K562 (cell line): Measurements from ENCODE around the gene CCNQ. TPM values are rescaled to one million over a fixed set of nuclear protein-coding genes. Genes with fewer than 3 reads are reported as not detected.

Experiments
- ATAC-seq: fragments of 200-7000 bp; cut with Tn5 transposase; 3 replicates; pipeline ENCODE4 v1.9.1; 2020; ENCODE audit warnings: moderate library complexity
- BruUV-seq: library from RNA; stranded (reverse); fragments of 400-500 nt; replicated peaks from 2 replicates; lab custom pipeline; 2021; lab: Mats Ljungman, UMichigan
- CTCF ChIA-PET: fragments of 300-600 bp; formaldehyde crosslinking; extraction: SDS; loops from one replicate; lab custom pipeline; 2021; ENCODE audit warnings: low intra/inter-chr PET ratio; lab: Yijun Ruan, JAX
- POLR2A ChIA-PET: fragments of 300-600, 350-650 bp; sonication (Branson Sonifier 250); formaldehyde crosslinking; extraction: SDS; loops from one replicate; lab custom pipeline; 2021; ENCODE audit warnings: antibody characterized with exemption, inconsistent platforms; lab: Yijun Ruan, JAX
- DNase-seq, 4 experiments: peaks; one replicate each; pipeline versions ENCODE4 v3.0.0 to v3.0.0-alpha.2; 2011 to 2018; ENCODE audit warnings: low spot score in 3 of 4, mixed read lengths in 3 of 4; ENCODE audit errors: extremely low read depth in 1 of 4
- FAIRE-seq: peaks from 2 replicates; lab custom pipeline; 2011; peaks lifted over from hg19 to GRCh38; lab: Jason Lieb, UNC
- H2AFZ ChIP-seq: 2 replicates; pipeline ENCODE4 v1.6.0; 2011; ENCODE audit warnings: low read depth, low read length, control low read depth, inconsistent platforms
- H3K27ac ChIP-seq: fragments of 200-600 bp; 3 replicates; pipeline ENCODE4 v1.8.0; 2011; ENCODE audit warnings: low read depth, mild to moderate bottlenecking, control low read depth, inconsistent platforms, low read length, moderate library complexity, mixed read lengths; ENCODE audit errors: extremely low read depth
- H3K27me3 ChIP-seq, 2 experiments: fragments of 300-600 bp in 1 of 2; 2 replicates in 1 of 2; 3 replicates in 1 of 2; pipeline versions ENCODE4 v1.6.0 to v1.8.0; 2011; ENCODE audit warnings: inconsistent platforms in 2 of 2, low read length in 2 of 2, mild to moderate bottlenecking in 1 of 2, mixed read lengths in 1 of 2, moderate library complexity in 1 of 2; ENCODE audit not compliant: control insufficient read depth in 2 of 2, insufficient read depth in 2 of 2
- H3K36me3 ChIP-seq: fragments of 300-600 bp; 3 replicates; pipeline ENCODE4 v1.8.0; 2011; ENCODE audit warnings: mild to moderate bottlenecking, low read length, inconsistent platforms; ENCODE audit not compliant: control insufficient read depth, insufficient read depth
- H3K4me1 ChIP-seq, 2 experiments: fragments of 200-600 bp in 1 of 2; replicated peaks in 1 of 2; 2 replicates in 1 of 2; 3 replicates in 1 of 2; pipeline versions ENCODE4 v1.5.1 to v1.8.0; 2011; ENCODE audit warnings: inconsistent platforms in 2 of 2, low read length in 2 of 2, mild to moderate bottlenecking in 1 of 2, mixed read lengths in 1 of 2, moderate library complexity in 1 of 2; ENCODE audit not compliant: control insufficient read depth in 2 of 2, insufficient read depth in 2 of 2
- H3K4me2 ChIP-seq: 2 replicates; pipeline ENCODE4 v1.6.1; 2011; ENCODE audit warnings: low read length, control low read depth, inconsistent platforms, mixed read lengths; ENCODE audit not compliant: insufficient read depth
- H3K4me3 ChIP-seq: fragments of 200-600 bp; sonication (generic), shearing (Covaris generic); 2 replicates; pipeline ENCODE4 v1.5.1; 2016; ENCODE audit warnings: control low read depth, inconsistent platforms
- H3K79me2 ChIP-seq: fragments of 200-600 bp; 3 replicates; pipeline ENCODE4 v1.8.0; 2011; ENCODE audit warnings: low read length, inconsistent platforms; ENCODE audit not compliant: control insufficient read depth, insufficient read depth
- H3K9ac ChIP-seq, 2 experiments: 2 replicates each; pipeline versions ENCODE4 v1.6.0 to v1.6.1; 2011; ENCODE audit warnings: low read depth in 2 of 2, low read length in 2 of 2, control low read depth in 1 of 2, inconsistent platforms in 1 of 2, mild to moderate bottlenecking in 1 of 2, mixed read lengths in 1 of 2; ENCODE audit not compliant: insufficient read depth in 1 of 2
- H3K9me1 ChIP-seq: one replicate; pipeline ENCODE4 v1.6.0; 2011; ENCODE audit warnings: inconsistent platforms, mild to moderate bottlenecking, low read length, moderate library complexity; ENCODE audit not compliant: control insufficient read depth, insufficient read depth
- H3K9me3 ChIP-seq: replicated peaks from 2 replicates; pipeline ENCODE4 v1.5.1; 2011; ENCODE audit warnings: low read depth, low read length, inconsistent platforms; ENCODE audit not compliant: control insufficient read depth, insufficient read depth
- H4K20me1 ChIP-seq: replicated peaks from 2 replicates; pipeline ENCODE4 v1.6.1; 2011; ENCODE audit warnings: low read length, inconsistent platforms, mixed read lengths; ENCODE audit not compliant: control insufficient read depth, insufficient read depth
- ESRRA ChIP-seq: fragments of 450-650 bp; IDR thresholded peaks from 2 replicates; pipeline ENCODE4 v1.6.1; 2014; ENCODE audit warnings: low read depth, mild to moderate bottlenecking, moderate library complexity, borderline replicate concordance
- HNRNPLL ChIP-seq: fragments of 200-400 bp; formaldehyde crosslinking; IDR thresholded peaks from 2 replicates; pipeline ENCODE4 v1.6.1; 2017; ENCODE audit warnings: low read length, low read depth, mild to moderate bottlenecking; ENCODE audit not compliant: poor library complexity, severe bottlenecking
- MYC ChIP-seq, 2 experiments: fragments of 250-450 bp in 1 of 2; sonication (Bioruptor Pico) in 1 of 2; IDR thresholded peaks; 2 replicates each; pipeline versions ENCODE4 v1.5.1 to v1.6.1; 2012 to 2021; ENCODE audit warnings: low read depth in 2 of 2, borderline replicate concordance in 1 of 2, improper control_type of control experiment in 1 of 2, low read length in 1 of 2, mild to moderate bottlenecking in 1 of 2, moderate library complexity in 1 of 2
- NRF1 ChIP-seq, 2 experiments: fragments of 450-650 bp; IDR thresholded peaks in 1 of 2; conservative IDR thresholded peaks in 1 of 2; 2 replicates each; pipeline ENCODE4 v1.6.1; 2014; ENCODE audit warnings: mild to moderate bottlenecking in 2 of 2
- WGBS: fragments of 100-300 bp; shearing (Covaris generic); methylation state at CpG from one replicate; pipeline ENCODE4 v1.1.6; 2016; ENCODE audit warnings: low coverage, mixed read lengths; ENCODE audit not compliant: insufficient coverage; ENCODE audit errors: missing lambda C conversion rate; 5-methylcytosine and 5-hydroxymethylcytosine counted together
- in situ Hi-C: fragments of 300-500 bp; cut with MboI; formaldehyde crosslinking; loops from 4 replicates; pipeline ENCODE4 v1.15.0; 2018; ENCODE audit warnings: inconsistent platforms, mixed read lengths
- intact Hi-C: fragments of 100-400 bp; cut with micrococcal nuclease; formaldehyde crosslinking; loops from 2 replicates; pipeline ENCODE4 v1.14.2; 2022
- polyA plus RNA-seq, 8 experiments: library from polyadenylated mRNA; depleted of rRNA in 4 of 8; stranded (reverse) in 5 of 8; unstranded in 3 of 8; fragments of >200 nt; fragmentation: Nextera tagmentation in 2 of 8; fragmentation: Illumina TruSeq in 1 of 8; extraction: Ambion mirVana in 2 of 8; extraction: Trizol in 1 of 8; gene quantifications; 2 replicates each; pipeline versions ENCODE4 v1.2.1 to v1.2.3, GENCODE V29; 2011 to 2014; ENCODE audit warnings: inconsistent platforms in 1 of 8, missing spikeins in 1 of 8
- total RNA-seq, 7 experiments: library from RNA; depleted of rRNA in 6 of 7; stranded (reverse); fragments of >200 nt in 6 of 7; fragmentation: Illumina TruSeq in 2 of 7; extraction: Trizol in 2 of 7; gene quantifications; 2 replicates each; pipeline versions ENCODE4 v1.2.1 to v1.2.3, GENCODE V29; 2011 to 2021; ENCODE audit warnings: low replicate concordance in 1 of 7
- TF ChIP-seq, protein P1 (sequence below), 2 experiments: IDR thresholded peaks; 2 replicates each; pipeline ENCODE4 v1.6.1; 2011; ENCODE audit warnings: borderline replicate concordance in 1 of 2, control low read depth in 1 of 2, low read depth in 1 of 2, low read length in 1 of 2, mild to moderate bottlenecking in 1 of 2, mixed read lengths in 1 of 2, moderate library complexity in 1 of 2; ENCODE audit not compliant: insufficient read depth in 1 of 2, insufficient read length in 1 of 2, poor library complexity in 1 of 2, severe bottlenecking in 1 of 2; ENCODE audit errors: extremely low read depth in 1 of 2
- TF ChIP-seq, protein P2 (sequence below): sonication (generic); formaldehyde crosslinking; IDR thresholded peaks from 2 replicates; pipeline ENCODE4 v1.8.1; 2023; ENCODE audit warnings: mild to moderate bottlenecking, missing genetic modification reagents
- TF ChIP-seq, protein P3 (sequence below): sonication (generic); formaldehyde crosslinking; IDR thresholded peaks from 2 replicates; pipeline ENCODE4 v1.8.0; 2022; ENCODE audit warnings: mild to moderate bottlenecking, missing genetic modification reagents
- TF ChIP-seq, protein P4 (sequence below): fragments of 250-450 bp; sonication (Bioruptor Pico); IDR thresholded peaks from 2 replicates; pipeline ENCODE4 v1.8.0; 2022; ENCODE audit warnings: moderate library complexity, mild to moderate bottlenecking, inconsistent platforms

The CCNQ gene
- total and polyA plus RNA-seq, 9 of the 15 experiments (the other 6 are each of a cell fraction or from before 2014, with no cell fraction given), result 0.92 to 53.8 (median 25.3) TPM

DNA sequence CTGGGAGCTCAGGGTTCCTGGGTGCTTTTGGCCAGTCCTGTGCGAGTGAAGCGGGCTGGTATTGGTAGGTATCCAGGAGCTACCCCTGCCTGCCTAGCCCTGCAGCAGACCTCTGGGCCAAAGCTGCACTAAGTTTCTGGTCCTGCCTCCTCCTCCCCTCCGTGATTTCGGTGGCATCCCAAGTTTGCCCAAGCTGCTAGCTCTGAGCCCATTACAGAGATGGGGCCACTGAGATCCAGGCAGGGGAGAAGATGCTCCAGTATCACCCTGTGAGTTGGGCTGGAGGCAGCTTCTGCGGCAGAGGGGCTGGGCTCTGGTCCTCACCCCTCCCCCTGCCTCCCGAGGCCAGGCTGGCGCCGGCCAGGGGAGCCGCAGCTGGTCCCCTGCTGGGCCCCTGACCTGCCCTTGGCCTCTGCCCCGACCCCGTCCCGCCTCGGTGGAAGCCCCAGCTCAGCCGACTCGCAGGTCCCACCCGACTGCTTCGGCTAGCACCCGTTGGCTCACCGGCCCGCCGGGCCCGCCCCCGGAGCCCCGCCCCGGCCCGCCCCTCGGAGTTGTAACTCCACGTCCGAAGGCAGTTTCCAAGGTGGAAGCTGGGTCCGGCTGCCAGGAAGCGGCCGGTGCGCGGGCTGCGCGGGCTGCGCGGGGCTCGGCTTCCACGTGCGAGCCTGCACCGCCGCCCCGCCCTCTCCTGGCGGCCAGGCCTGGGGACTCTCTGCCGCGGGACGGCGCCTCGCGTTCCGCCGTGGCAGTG, 47.9 kb upstream of the CCNQ start, which contains the start of gene DUSP9:
TSS of gene DUSP9 (plus strand) at position 584 of the 754 bp plus-strand sequence. CDS start 751 bp downstream, outside the sequence.
- ATAC-seq, result peak; percentile 67
- POLR2A ChIA-PET, result interaction anchor here (0.6 kb wide), 2 partner anchors 97 to 894 kb away, joined by 4 read pairs; no protein-coding TSS in a partner anchor
- Histone ChIP-seq H2AFZ (peak within 1 kb of the TSS; percentile 40; the same call in 1 of the 2 replicates), H3K9me3 (no peaks in the 10 kb centered on the region), H4K20me1 (no peaks in the 10 kb centered on the region), H3K27ac (no peak within 1 kb of the TSS), H3K9ac (peak within 1 kb of the TSS in 1 of 2 experiments; percentile 83; a peak in 2 of 4 replicates), H3K4me1 (peaks cover 5 to 74% of the 10 kb centered on the region in 2 experiments; a peak in 3 of 5 replicates), H3K4me3 (peak within 1 kb of the TSS; percentile 29), H3K36me3 (no peaks in the 10 kb centered on the region), H3K4me2 (peak within 1 kb of the TSS; percentile 21; the same call in 1 of the 2 replicates), H3K9me1 (no peaks in the 10 kb centered on the region), H3K79me2 (no peaks in the 10 kb centered on the region), H3K27me3 (no peaks in the 10 kb centered on the region; a peak in 1 of 5 replicates)
- peak; percentile 75 to 83 (median 79) for DNase-seq
- in situ Hi-C loops (no loop called here), intact Hi-C loops (loop anchor here (5.0 kb wide), 3 partner anchors 34 to 109 kb away; no protein-coding TSS in a partner anchor)
- no peak for FAIRE-seq
- CTCF ChIA-PET, result interaction anchor here (0.6 to 0.7 kb wide), 2 partner anchors 37 to 100 kb away, joined by 3 to 4 read pairs; no protein-coding TSS in a partner anchor
- no TSS peak for BruUV-seq
- 40% methylated on average over 1 of the region's 53 CpGs for WGBS
- TF ChIP-seq, protein P1, sequence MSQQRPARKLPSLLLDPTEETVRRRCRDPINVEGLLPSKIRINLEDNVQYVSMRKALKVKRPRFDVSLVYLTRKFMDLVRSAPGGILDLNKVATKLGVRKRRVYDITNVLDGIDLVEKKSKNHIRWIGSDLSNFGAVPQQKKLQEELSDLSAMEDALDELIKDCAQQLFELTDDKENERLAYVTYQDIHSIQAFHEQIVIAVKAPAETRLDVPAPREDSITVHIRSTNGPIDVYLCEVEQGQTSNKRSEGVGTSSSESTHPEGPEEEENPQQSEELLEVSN (IDR thresholded peaks at IDR 0.05; ENCODE audit: borderline replicate concordance in 1 of 2, extremely low read depth in 1 of 2, insufficient read depth in 1 of 2, insufficient read length in 1 of 2, low read depth in 1 of 2, low read length in 1 of 2, poor library complexity in 1 of 2, severe bottlenecking in 1 of 2), result peak; percentile 77 to 97
- TF ChIP-seq, protein P2, sequence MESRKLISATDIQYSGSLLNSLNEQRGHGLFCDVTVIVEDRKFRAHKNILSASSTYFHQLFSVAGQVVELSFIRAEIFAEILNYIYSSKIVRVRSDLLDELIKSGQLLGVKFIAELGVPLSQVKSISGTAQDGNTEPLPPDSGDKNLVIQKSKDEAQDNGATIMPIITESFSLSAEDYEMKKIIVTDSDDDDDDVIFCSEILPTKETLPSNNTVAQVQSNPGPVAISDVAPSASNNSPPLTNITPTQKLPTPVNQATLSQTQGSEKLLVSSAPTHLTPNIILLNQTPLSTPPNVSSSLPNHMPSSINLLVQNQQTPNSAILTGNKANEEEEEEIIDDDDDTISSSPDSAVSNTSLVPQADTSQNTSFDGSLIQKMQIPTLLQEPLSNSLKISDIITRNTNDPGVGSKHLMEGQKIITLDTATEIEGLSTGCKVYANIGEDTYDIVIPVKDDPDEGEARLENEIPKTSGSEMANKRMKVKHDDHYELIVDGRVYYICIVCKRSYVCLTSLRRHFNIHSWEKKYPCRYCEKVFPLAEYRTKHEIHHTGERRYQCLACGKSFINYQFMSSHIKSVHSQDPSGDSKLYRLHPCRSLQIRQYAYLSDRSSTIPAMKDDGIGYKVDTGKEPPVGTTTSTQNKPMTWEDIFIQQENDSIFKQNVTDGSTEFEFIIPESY (CRISPR knock-in tag), result 0 out of 2 replicates have a peak, but pooled peaks have one; percentile 34
- peak; percentile 66 for TF ChIP-seq ESRRA
- TF ChIP-seq, protein P3, sequence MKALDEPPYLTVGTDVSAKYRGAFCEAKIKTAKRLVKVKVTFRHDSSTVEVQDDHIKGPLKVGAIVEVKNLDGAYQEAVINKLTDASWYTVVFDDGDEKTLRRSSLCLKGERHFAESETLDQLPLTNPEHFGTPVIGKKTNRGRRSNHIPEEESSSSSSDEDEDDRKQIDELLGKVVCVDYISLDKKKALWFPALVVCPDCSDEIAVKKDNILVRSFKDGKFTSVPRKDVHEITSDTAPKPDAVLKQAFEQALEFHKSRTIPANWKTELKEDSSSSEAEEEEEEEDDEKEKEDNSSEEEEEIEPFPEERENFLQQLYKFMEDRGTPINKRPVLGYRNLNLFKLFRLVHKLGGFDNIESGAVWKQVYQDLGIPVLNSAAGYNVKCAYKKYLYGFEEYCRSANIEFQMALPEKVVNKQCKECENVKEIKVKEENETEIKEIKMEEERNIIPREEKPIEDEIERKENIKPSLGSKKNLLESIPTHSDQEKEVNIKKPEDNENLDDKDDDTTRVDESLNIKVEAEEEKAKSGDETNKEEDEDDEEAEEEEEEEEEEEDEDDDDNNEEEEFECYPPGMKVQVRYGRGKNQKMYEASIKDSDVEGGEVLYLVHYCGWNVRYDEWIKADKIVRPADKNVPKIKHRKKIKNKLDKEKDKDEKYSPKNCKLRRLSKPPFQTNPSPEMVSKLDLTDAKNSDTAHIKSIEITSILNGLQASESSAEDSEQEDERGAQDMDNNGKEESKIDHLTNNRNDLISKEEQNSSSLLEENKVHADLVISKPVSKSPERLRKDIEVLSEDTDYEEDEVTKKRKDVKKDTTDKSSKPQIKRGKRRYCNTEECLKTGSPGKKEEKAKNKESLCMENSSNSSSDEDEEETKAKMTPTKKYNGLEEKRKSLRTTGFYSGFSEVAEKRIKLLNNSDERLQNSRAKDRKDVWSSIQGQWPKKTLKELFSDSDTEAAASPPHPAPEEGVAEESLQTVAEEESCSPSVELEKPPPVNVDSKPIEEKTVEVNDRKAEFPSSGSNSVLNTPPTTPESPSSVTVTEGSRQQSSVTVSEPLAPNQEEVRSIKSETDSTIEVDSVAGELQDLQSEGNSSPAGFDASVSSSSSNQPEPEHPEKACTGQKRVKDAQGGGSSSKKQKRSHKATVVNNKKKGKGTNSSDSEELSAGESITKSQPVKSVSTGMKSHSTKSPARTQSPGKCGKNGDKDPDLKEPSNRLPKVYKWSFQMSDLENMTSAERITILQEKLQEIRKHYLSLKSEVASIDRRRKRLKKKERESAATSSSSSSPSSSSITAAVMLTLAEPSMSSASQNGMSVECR (CRISPR knock-in tag), result 0 out of 2 replicates have a peak, but pooled peaks have one; percentile 11
- peak; percentile 66 for TF ChIP-seq MYC (IDR thresholded peaks at IDR 0.05; ENCODE audit: low read depth, low read length)
- TF ChIP-seq MYC (CRISPR knock-in tag; IDR thresholded peaks at IDR 0.05; ENCODE audit: borderline replicate concordance, low read depth), result no peak
- TF ChIP-seq HNRNPLL, result peak; percentile 66
- TF ChIP-seq, protein P4, sequence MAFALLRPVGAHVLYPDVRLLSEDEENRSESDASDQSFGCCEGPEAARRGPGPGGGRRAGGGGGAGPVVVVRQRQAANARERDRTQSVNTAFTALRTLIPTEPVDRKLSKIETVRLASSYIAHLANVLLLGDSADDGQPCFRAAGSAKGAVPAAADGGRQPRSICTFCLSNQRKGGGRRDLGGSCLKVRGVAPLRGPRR (CRISPR knock-in tag), result no peak
- peak; percentile 69 to 73; a peak in 2 of 4 replicates for TF ChIP-seq NRF1 (conservative IDR thresholded peaks at IDR 0.05 in 1 of 2, IDR thresholded peaks at IDR 0.05 in 1 of 2)
